Bone marrow (tissue), 2 donors: Measurements from ENCODE around the gene TRIM37.
"Not testable (repeated sequence)": the region's sequence is repeated elsewhere in the genome, so short reads cannot be mapped to it uniquely, and the experiment has no call there.

Experiments used
- DNase-seq, 2 donors: peaks; one replicate each; lab custom pipeline; 2025; lab: John Stamatoyannopoulos, UW

TRIM37 gene

GRCh38 chr17:59111539-59111938, 4.9 kb upstream of the TRIM37 start:
- DNase-seq: no peak

GRCh38 chr17:59110973-59111372, 4.3 kb upstream of the TRIM37 start:
- no peak for DNase-seq

GRCh38 chr17:59108400-59109102, 1.9 kb upstream of the TRIM37 start:
- DNase-seq: no peak

- DNase-seq: no peak
Observed at GRCh38 chr17:59107306-59107670, 608 bp upstream of the TRIM37 start.

DNA sequence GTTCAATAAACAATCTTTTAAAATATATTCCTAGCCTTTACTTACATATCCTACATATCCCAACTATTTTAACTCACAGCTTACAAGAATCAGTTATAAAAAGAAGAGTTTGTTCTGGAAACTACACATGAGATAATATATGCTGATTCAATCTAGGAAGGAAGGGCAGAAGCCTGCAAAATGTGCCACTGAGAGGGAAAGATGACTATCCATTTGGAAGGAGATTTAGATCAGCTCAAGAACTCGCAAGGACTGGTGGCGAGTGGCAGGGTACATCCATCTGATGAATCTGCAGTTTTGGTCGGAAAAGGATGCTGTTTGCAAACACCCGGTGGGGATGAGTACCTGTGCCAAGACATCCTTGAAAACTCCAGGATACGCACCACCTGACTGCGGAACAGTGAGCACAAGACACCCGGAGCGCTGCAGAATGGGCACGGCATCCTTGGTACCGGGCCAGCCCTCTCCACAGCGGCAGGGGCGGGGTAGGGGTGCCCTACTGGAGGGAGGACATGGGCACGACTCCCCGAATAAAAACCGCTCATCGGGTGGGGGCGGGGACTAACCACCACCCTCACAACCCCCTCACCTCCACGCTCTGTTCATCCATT, 723 bp downstream of the TRIM37 start:
- DNase-seq: peak; percentile 23 to 38

DNA sequence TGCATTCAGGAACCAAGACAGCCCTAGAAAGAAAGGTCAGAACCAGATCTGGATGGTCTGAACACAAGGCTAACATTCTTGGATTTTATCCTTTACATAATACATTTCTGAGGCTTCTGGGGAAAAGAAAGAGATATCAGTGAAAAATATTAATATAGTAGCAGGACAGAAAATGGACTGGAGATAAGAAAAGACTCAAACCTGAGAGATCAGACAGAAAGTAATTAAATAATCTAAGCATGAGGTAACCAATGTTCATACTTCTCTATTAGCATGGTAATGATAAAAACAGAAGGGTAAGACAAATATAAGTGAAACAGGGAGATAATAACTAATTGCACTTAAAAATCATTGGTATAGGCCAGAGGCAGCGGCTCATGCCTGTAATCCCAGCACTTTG, 5.5 kb downstream of the TRIM37 start:
- DNase-seq: no peak

- no peak for DNase-seq
Observed at GRCh38 chr17:59097876-59098275, 8.8 kb downstream of the TRIM37 start.

GRCh38 chr17:59094861-59095530, 11.7 kb downstream of the TRIM37 start:
- no peak for DNase-seq

DNA sequence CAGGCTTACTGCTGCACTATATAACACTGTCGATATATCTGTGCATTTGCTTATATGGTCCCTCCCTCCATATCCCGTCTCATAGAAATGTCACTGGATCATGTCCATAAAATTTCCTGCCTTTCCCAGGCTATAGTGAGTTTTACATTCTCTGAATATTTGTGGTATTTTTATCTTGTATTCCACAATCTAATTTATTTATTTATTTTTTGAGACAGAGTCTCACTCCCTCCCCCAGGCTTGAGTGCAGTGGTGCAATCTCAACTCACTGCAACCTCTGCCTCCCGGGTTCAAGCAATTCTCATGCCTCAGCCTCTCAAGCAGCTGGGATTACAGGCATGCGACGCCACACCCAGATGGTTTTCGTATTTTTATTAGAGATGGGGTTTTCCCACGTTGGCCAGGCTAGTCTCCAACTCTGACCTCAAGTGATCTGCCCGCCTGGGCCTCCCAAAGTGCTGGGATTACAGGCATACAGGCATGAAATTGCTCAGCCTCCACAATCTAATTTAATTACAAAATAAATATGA, 12.9 kb downstream of the TRIM37 start:
- no peak for DNase-seq

- no peak for DNase-seq
Observed at GRCh38 chr17:59093145-59093701, 13.5 kb downstream of the TRIM37 start.

- DNase-seq: not testable (repeated sequence)
Observed at GRCh38 chr17:59090593-59090992, 16.1 kb downstream of the TRIM37 start.

DNA sequence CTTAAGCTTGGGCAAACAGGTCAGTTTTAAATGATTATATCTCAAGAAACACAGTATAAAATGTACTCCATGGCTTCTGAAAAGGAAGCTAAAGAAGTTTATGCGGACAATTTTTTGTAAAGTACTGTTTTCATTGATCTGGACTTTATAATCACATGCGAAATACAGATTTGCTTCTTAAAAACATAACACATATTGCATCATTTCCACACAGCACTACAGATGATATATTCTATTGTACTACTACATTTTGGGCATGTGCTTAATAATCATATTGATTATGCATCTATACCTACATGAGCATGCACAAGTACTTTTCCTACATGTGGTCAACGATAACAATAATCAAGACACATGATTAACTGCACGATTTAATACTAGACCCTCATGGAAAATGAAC, 22.5 kb downstream of the TRIM37 start:
- DNase-seq: no peak

- DNase-seq: no peak
Observed at GRCh38 chr17:59074494-59074893, 32.2 kb downstream of the TRIM37 start.

- no peak for DNase-seq
Observed at GRCh38 chr17:59073972-59074371, 32.7 kb downstream of the TRIM37 start.

DNA sequence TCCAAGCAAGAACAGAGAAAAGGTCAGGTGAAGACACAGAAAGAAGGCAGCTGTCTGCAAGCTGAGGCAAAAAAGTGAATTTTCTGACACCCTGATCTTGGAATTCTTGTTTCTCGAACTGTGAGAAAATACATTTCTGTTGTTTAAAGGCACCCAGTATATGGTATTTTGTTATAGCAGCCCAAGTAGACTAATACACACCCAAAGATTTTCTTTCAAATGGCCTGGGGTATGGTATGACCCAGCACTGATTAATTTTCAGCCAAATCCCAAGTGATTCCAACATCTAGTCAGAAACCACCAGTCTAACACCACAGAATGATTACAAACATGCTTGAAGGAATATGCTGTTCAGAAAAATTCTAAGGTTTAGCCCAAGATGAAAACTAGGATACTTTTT, 36.8 kb downstream of the TRIM37 start:
- no peak for DNase-seq

- DNase-seq: no peak
Observed at GRCh38 chr17:59067756-59068155, 38.9 kb downstream of the TRIM37 start.

DNA sequence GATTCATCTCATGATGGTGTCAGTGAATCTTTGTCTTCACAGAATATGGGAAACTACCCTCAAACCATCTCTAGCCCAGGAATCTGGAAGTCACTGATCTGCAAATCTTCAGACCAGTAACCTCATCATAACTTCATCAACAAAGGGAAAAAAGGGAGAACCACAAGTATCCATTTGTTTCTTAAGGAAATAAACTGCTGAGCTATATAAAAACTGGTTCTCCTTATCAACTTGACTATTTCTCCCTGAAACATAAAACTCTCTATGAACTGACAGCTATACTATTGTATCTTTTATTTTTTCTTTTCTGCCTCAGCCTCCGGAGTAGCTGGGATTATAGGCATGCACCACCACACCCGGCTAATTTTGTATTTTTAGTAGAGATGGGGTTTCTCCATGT, 39.3 kb downstream of the TRIM37 start:
- no peak for DNase-seq

DNA sequence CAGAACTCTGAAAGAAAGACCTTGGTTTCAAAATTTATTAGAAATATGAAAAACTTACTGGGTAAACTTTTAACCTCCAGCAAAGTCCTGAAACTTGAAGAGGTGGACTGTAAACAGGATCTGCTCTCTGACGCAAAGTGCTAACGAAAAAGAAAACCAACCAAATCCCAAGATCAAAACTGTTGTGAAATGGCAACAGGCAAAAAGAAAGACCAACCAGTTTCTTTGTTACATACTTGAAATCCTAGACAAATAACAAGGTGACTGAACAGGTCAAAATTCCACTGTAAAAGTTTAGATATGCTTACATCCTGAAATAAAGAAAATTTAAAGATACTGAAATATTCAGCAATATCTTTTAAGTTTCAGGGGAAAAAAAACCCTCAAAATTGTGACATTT, 44.2 kb downstream of the TRIM37 start:
- DNase-seq: no peak

DNA sequence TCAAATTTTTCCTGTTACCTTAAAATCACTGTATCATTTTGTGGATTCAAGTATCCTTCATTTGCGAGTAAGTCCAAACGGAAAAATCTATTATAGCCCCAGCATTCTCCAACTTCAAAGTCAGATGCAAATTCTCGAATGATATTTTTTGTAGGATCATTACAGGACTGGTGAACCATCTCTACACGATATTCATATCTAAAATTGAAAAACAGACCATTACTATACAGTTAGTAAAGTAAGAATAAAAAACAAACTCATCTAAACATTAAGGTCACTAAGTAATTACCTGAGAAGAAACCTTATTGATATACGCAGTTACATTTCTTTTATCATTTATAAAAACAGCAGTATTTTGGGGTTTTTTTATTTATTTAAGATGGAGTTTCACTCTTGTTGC, 49.8 kb downstream of the TRIM37 start:
- no peak for DNase-seq

DNA sequence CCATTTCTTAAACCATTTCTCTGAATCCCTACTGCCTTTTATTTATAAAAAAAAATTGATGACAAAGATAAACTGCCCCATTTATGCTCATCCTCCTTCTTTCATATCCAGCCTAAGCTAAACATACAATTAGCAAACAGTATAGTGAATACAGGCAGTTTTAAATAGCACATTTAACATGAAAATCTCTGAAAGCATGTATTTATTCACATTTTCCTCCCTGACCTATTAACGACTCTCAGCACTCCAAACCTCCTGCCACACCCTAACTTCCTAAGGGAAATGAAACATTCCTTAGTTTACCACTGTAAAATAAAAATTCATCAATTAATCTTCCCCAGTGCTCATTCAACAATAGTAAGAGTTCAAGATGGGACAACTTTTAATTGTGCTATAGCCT, 56.9 kb downstream of the TRIM37 start:
- DNase-seq: no peak

GRCh38 chr17:59047616-59048015, 59.1 kb downstream of the TRIM37 start:
- DNase-seq: no peak

- DNase-seq: no peak
Observed at GRCh38 chr17:59046192-59046591, 60.5 kb downstream of the TRIM37 start.

- DNase-seq: no peak
Observed at GRCh38 chr17:59038734-59039133, 67.9 kb downstream of the TRIM37 start.
